Endothelial cell (in vitro differentiated cells): ENCODE results near the gene MXRA8. TPM values are rescaled to one million over a fixed set of nuclear protein-coding genes. Genes with fewer than 3 reads are reported as not detected.

Experiments
- DNase-seq: peaks from one replicate; pipeline ENCODE4 v3.0.0; 2021; ENCODE audit warnings: low spot score
- H3K27ac Mint-ChIP-seq: one replicate; pipeline ENCODE4 v1.8.0; 2021; ENCODE audit warnings: mixed read lengths, inconsistent platforms; ENCODE audit not compliant: unreplicated experiment
- H3K27me3 Mint-ChIP-seq: one replicate; pipeline ENCODE4 v1.8.0; 2021; ENCODE audit warnings: mild to moderate bottlenecking, moderate library complexity, mixed read lengths, inconsistent platforms; ENCODE audit not compliant: unreplicated experiment
- H3K36me3 Mint-ChIP-seq: one replicate; pipeline ENCODE4 v1.8.0; 2021; ENCODE audit warnings: mild to moderate bottlenecking, low read depth, mixed read lengths, inconsistent platforms; ENCODE audit not compliant: unreplicated experiment
- H3K4me1 Mint-ChIP-seq: one replicate; pipeline ENCODE4 v1.8.0; 2021; ENCODE audit warnings: mild to moderate bottlenecking, mixed read lengths, inconsistent platforms; ENCODE audit not compliant: unreplicated experiment
- H3K4me3 Mint-ChIP-seq: one replicate; pipeline ENCODE4 v1.8.0; 2021; ENCODE audit warnings: mild to moderate bottlenecking, mixed read lengths, inconsistent platforms; ENCODE audit not compliant: unreplicated experiment
- H3K9me3 Mint-ChIP-seq: one replicate; pipeline ENCODE4 v1.8.0; 2021; ENCODE audit warnings: mixed read lengths, inconsistent platforms; ENCODE audit not compliant: unreplicated experiment
- CTCF ChIP-seq: fragments of 200-600 bp; sonication (generic); IDR thresholded peaks from one replicate; pipeline ENCODE4 v1.5.0; 2021; ENCODE audit warnings: antibody characterized with exemption; ENCODE audit not compliant: unreplicated experiment
- total RNA-seq: library from RNA; stranded (reverse); fragmentation: NEBNext Ultra II Directional; extraction: Animal tissue kit (Norgen Biotek cat#: 25700); gene quantifications from one replicate; pipeline ENCODE4 v1.2.1, GENCODE V29; 2021; ENCODE audit not compliant: unreplicated experiment

The MXRA8 gene
- total RNA-seq, 1 donor from 2014 or later, result 0.64 TPM

- Mint-ChIP-seq H3K36me3 (peaks cover 8% of the 10 kb centered on the region), H3K27me3 (peaks cover 14% of the 10 kb centered on the region), H3K4me1 (no peaks in the 10 kb centered on the region), H3K4me3 (no peak overlapping the region), H3K27ac (no peak overlapping the region), H3K9me3 (no peaks in the 10 kb centered on the region)
- no peak for TF ChIP-seq CTCF
- no peak for DNase-seq
These were observed 25.4 kb downstream of the MXRA8 start for GRCh38 chr1:1332774-1333480.

DNA sequence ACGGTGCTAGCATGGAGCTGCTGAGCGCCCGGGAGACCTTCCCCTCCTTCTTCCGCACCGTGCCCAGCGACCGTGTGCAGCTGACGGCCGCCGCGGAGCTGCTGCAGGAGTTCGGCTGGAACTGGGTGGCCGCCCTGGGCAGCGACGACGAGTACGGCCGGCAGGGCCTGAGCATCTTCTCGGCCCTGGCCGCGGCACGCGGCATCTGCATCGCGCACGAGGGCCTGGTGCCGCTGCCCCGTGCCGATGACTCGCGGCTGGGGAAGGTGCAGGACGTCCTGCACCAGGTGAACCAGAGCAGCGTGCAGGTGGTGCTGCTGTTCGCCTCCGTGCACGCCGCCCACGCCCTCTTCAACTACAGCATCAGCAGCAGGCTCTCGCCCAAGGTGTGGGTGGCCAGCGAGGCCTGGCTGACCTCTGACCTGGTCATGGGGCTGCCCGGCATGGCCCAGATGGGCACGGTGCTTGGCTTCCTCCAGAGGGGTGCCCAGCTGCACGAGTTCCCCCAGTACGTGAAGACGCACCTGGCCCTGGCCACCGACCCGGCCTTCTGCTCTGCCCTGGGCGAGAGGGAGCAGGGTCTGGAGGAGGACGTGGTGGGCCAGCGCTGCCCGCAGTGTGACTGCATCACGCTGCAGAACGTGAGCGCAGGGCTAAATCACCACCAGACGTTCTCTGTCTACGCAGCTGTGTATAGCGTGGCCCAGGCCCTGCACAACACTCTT lies 26.2 kb downstream of the MXRA8 start:
- Mint-ChIP-seq H3K4me3 (no peak overlapping the region), H3K36me3 (peaks cover 8% of the 10 kb centered on the region), H3K4me1 (no peaks in the 10 kb centered on the region), H3K9me3 (no peaks in the 10 kb centered on the region), H3K27ac (no peak overlapping the region), H3K27me3 (peaks cover 14% of the 10 kb centered on the region)
- TF ChIP-seq CTCF, result no peak
- no peak for DNase-seq

DNA sequence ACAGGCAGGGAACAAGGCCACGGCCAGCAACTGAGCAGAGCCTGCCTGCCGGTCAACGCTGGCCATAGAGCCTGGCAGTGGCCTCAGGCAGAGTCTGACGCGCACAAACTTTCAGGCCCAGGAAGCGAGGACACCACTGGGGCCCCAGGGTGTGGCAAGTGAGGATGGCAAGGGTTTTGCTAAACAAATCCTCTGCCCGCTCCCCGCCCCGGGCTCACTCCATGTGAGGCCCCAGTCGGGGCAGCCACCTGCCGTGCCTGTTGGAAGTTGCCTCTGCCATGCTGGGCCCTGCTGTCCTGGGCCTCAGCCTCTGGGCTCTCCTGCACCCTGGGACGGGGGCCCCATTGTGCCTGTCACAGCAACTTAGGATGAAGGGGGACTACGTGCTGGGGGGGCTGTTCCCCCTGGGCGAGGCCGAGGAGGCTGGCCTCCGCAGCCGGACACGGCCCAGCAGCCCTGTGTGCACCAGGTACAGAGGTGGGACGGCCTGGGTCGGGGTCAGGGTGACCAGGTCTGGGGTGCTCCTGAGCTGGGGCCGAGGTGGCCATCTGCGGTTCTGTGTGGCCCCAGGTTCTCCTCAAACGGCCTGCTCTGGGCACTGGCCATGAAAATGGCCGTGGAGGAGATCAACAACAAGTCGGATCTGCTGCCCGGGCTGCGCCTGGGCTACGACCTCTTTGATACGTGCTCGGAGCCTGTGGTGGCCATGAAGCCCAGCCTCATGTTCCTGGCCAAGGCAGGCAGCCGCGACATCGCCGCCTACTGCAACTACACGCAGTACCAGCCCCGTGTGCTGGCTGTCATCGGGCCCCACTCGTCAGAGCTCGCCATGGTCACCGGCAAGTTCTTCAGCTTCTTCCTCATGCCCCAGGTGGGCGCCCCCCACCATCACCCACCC lies 27.0 kb downstream of the MXRA8 start, which contains the start of gene TAS1R3:
Gene TAS1R3 (plus strand): TSS at position 213 of the 898 bp plus-strand sequence. CDS start 66 bp downstream, at position 279.
- Mint-ChIP-seq H3K27ac (no peak within 1 kb of the TSS), H3K4me1 (peaks cover 1% of the 10 kb centered on the region), H3K4me3 (peak within 1 kb of the TSS; percentile 79)

DNA sequence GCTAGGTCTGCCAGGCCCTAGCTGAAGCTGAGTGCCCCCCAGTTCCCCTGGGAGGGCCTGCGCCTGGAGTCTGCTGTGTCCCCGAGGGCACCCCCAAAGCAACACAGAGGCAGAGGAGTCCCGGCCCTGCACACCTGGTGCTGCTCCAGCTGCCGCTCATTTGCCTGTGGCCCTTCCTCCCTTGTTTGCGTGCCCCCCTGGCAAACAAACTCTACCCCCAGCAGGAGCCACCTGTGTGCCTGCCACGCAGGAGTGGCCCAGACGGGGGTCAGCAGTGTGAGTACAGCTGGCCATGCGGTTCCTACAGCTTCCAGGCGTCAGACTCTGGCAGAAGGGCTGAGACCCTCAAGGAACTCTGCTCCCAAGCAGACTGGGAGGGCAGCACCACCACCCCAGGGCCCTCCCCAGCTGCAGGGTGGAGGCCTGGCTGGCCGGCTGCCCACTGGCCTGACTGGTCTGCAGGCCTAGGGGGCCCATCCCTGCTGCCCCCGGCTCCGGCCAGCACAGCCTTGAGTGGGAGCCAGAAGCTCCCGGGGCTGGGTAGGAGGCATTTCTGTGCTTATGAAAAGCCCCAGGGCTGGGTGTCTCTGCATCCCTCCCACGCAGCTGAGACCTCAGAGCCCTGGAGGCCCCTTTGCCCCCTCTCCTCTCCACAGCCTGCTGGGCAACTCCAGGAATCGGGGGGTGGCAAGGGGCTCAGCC lies 27.8 kb downstream of the MXRA8 start:
- Mint-ChIP-seq H3K4me3 (no peak overlapping the region), H3K27ac (no peak overlapping the region), H3K9me3 (no peaks in the 10 kb centered on the region)

More for the DNA sequence above, 27.0 kb downstream of the MXRA8 start, which contains the start of gene TAS1R3:
- peaks cover 8% of the 10 kb centered on the region for H3K36me3 Mint-ChIP-seq
- no peak for TF ChIP-seq CTCF
- H3K9me3 Mint-ChIP-seq, result no peaks in the 10 kb centered on the region
- H3K27me3 Mint-ChIP-seq, result peaks cover 14% of the 10 kb centered on the region
- no peak for DNase-seq

More for the DNA sequence above, 27.8 kb downstream of the MXRA8 start:
- peaks cover 7% of the 10 kb centered on the region for H3K4me1 Mint-ChIP-seq
- peaks cover 8% of the 10 kb centered on the region for H3K36me3 Mint-ChIP-seq
- H3K27me3 Mint-ChIP-seq, result peaks cover 18% of the 10 kb centered on the region
- no peak for DNase-seq
- no peak for TF ChIP-seq CTCF
